ENCODE data around the gene STXBP3. TPM values are rescaled to one million over a fixed set of nuclear protein-coding genes. Genes with fewer than 3 reads are reported as not detected.
"Not testable (repeated sequence)": the region's sequence is repeated elsewhere in the genome, so short reads cannot be mapped to it uniquely, and the experiment has no call there.

STXBP3 gene
- total RNA-seq, 1 donor from 2014 or later: 46.9 TPM

DNA sequence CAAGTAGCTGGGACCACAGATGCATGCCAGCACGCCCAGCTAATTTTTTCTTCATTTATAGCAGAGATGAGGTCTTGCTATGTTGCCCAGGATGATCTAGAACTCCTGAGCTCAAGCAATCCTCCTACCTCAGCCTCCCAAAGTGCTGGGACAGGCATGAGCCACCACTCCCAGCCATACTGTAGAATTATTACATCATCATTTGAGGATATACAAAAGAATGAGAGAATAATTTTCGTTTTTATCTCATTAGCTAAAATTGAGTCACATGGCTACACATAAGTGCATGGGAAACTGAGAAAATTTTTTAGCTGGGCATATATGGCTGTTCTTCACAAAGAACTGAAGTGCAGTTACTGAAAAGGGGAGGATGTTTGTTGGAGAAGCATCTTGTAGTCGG lies 21.2 kb downstream of the STXBP3 start:
- H3K4me1 Mint-ChIP-seq (ENCODE audit: low read depth): peaks cover 3% of the 10 kb centered on the region
- peaks cover 16% of the 10 kb centered on the region for H3K36me3 Mint-ChIP-seq (ENCODE audit: insufficient read depth)
- H3K9me3 Mint-ChIP-seq (ENCODE audit: low read depth): no peaks in the 10 kb centered on the region

DNA sequence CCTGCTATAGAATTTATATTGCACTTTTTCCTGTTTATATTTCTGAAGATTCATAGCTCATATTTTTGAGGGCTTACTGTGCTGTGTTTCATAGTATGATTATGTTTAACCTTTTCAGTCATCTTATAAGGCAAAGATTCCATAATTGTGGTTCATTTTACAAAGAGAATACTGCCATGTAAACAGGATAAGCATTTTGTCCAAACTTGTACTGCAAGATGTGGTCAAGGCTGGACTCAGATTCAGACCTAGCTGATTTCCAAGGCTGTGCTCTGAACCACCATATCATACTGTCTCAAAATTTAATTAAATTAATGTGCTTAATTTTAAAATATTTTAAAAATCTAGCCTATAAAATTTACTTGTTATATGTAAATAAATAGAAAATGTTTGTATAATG lies 31.4 kb downstream of the STXBP3 start:
- no peak overlapping the region for H3K4me3 Mint-ChIP-seq (ENCODE audit: low read depth)
- TF ChIP-seq, protein P1, sequence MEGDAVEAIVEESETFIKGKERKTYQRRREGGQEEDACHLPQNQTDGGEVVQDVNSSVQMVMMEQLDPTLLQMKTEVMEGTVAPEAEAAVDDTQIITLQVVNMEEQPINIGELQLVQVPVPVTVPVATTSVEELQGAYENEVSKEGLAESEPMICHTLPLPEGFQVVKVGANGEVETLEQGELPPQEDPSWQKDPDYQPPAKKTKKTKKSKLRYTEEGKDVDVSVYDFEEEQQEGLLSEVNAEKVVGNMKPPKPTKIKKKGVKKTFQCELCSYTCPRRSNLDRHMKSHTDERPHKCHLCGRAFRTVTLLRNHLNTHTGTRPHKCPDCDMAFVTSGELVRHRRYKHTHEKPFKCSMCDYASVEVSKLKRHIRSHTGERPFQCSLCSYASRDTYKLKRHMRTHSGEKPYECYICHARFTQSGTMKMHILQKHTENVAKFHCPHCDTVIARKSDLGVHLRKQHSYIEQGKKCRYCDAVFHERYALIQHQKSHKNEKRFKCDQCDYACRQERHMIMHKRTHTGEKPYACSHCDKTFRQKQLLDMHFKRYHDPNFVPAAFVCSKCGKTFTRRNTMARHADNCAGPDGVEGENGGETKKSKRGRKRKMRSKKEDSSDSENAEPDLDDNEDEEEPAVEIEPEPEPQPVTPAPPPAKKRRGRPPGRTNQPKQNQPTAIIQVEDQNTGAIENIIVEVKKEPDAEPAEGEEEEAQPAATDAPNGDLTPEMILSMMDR (IDR thresholded peaks at IDR 0.05; ENCODE audit: unreplicated experiment): no peak
- DNase-seq (ENCODE audit: low spot score, unreplicated experiment): no peak
- H3K4me1 Mint-ChIP-seq (ENCODE audit: low read depth): no peaks in the 10 kb centered on the region
- no peaks in the 10 kb centered on the region for H3K27me3 Mint-ChIP-seq
- H3K36me3 Mint-ChIP-seq (ENCODE audit: insufficient read depth): peaks cover 21% of the 10 kb centered on the region
- H3K9me3 Mint-ChIP-seq (ENCODE audit: low read depth): no peaks in the 10 kb centered on the region
- H3K27ac Mint-ChIP-seq: no peak overlapping the region

More for the DNA sequence above, 21.2 kb downstream of the STXBP3 start:
- H3K4me3 Mint-ChIP-seq (ENCODE audit: low read depth): no peak overlapping the region
- no peaks in the 10 kb centered on the region for H3K27me3 Mint-ChIP-seq
- TF ChIP-seq, protein P1 (IDR thresholded peaks at IDR 0.05; ENCODE audit: unreplicated experiment): no peak
- no peak for DNase-seq (ENCODE audit: low spot score, unreplicated experiment)
- no peak overlapping the region for H3K27ac Mint-ChIP-seq

DNA sequence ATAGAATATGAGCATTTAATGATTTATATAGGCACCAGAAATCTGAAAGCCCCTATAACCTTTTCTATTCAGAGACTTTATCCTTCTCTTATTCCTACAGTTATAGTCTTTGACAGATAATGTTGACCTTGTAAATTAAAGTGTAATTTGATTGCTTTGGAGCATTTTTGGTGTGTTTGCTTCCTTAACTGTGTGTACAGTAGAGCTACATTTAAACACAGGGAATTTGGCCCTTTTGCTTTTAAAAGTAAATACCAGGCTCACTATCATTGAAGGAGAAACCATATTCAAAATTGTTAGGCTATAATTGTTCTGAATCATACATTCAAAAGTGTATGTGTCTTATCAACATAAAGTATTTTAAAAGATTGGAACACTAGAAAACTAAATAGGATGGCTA lies 33.0 kb downstream of the STXBP3 start:
- no peak for DNase-seq (ENCODE audit: low spot score, unreplicated experiment)
- H3K36me3 Mint-ChIP-seq (ENCODE audit: insufficient read depth): peaks cover 29% of the 10 kb centered on the region
- peaks cover 10% of the 10 kb centered on the region for H3K9me3 Mint-ChIP-seq (ENCODE audit: low read depth)
- no peak overlapping the region for H3K4me3 Mint-ChIP-seq (ENCODE audit: low read depth)
- H3K27me3 Mint-ChIP-seq: no peaks in the 10 kb centered on the region
- no peak overlapping the region for H3K27ac Mint-ChIP-seq
- H3K4me1 Mint-ChIP-seq (ENCODE audit: low read depth): no peaks in the 10 kb centered on the region
- TF ChIP-seq, protein P1 (IDR thresholded peaks at IDR 0.05; ENCODE audit: unreplicated experiment): no peak

DNA sequence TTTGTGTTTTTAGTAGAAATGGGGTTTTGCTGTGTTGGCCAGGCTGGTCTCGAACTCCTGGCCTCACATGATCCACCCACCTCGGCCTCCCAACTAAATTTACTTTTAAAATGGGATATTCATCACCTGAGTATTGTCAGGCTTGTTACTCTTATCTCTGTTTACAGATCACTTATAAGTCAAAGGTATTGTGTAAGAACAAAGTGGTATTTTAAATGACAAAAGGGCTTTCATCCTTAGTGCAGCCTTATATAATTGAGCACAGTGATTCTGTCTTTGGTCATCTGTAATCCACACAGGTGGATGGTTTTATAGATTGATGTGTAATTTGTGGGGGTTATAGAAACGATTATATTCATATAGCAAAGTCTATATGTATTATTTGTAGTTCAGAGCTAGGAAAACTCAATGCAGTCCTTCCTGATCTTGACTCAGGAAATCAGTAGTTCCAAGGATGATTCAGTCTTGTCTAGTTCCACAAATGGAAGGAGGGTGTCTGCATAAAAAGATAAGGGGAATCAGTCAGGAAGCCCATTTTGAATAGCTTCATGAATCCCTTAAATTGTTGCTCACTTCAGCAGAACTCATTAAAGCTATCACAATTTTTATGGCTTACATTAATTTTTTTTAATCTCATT lies 34.6 kb downstream of the STXBP3 start:
- H3K9me3 Mint-ChIP-seq (ENCODE audit: low read depth): peaks cover 26% of the 10 kb centered on the region
- peaks cover 41% of the 10 kb centered on the region for H3K36me3 Mint-ChIP-seq (ENCODE audit: insufficient read depth)
- TF ChIP-seq, protein P1 (IDR thresholded peaks at IDR 0.05; ENCODE audit: unreplicated experiment): no peak
- no peaks in the 10 kb centered on the region for H3K27me3 Mint-ChIP-seq
- no peak overlapping the region for H3K27ac Mint-ChIP-seq
- H3K4me3 Mint-ChIP-seq (ENCODE audit: low read depth): no peak overlapping the region
- no peaks in the 10 kb centered on the region for H3K4me1 Mint-ChIP-seq (ENCODE audit: low read depth)
- DNase-seq (ENCODE audit: low spot score, unreplicated experiment): no peak

DNA sequence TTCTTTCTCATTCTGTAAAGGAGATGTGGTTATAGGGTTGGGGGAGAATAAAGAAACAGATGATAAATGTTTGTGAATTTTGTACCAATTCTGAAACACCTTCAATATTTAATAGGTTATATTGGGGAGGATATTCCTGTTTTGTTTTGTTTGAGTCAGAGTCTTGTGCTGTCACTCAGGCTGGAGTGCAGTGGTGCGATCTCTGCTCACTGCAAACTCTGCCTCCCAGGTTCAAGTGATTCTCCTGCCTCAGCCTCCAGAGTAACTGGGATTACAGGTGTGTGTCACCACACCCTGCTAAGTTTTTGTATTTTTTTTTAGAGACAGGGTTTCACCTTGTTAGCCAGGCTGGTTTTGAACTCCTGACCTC lies 35.1 kb downstream of the STXBP3 start:
- Mint-ChIP-seq H3K9me3 (ENCODE audit: low read depth) (peaks cover 28% of the 10 kb centered on the region), H3K36me3 (ENCODE audit: insufficient read depth) (peaks cover 46% of the 10 kb centered on the region)
- not testable (repeated sequence) for DNase-seq (ENCODE audit: low spot score, unreplicated experiment); H3K4me3 Mint-ChIP-seq (ENCODE audit: low read depth); H3K4me1 Mint-ChIP-seq (ENCODE audit: low read depth); H3K27me3 Mint-ChIP-seq; H3K27ac Mint-ChIP-seq

DNA sequence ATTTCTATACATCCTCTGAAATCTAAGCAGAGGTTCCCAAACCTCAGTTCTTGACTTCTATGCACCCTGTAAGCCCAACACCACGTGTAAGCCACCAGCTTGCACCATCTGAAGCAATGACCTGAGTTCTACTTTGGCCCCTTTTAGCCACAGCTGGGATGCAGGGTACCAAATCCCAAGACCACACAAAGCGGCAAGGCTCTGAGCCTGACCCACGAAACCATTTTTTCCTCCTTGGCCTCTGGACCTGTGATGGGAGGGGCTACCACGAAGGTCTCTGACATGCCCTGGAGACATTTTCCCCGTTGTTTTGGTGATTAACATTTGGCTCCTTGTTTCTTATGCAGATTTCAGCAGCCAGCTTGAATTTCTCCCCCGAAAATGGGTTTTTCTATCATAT lies 38.8 kb downstream of the STXBP3 start:
- TF ChIP-seq, protein P1 (IDR thresholded peaks at IDR 0.05; ENCODE audit: unreplicated experiment): no peak
- no peaks in the 10 kb centered on the region for H3K4me1 Mint-ChIP-seq (ENCODE audit: low read depth)
- H3K27ac Mint-ChIP-seq: no peak overlapping the region
- H3K9me3 Mint-ChIP-seq (ENCODE audit: low read depth): peaks cover 28% of the 10 kb centered on the region
- H3K27me3 Mint-ChIP-seq: no peaks in the 10 kb centered on the region
- no peak for DNase-seq (ENCODE audit: low spot score, unreplicated experiment)
- H3K36me3 Mint-ChIP-seq (ENCODE audit: insufficient read depth): peaks cover 68% of the 10 kb centered on the region
- H3K4me3 Mint-ChIP-seq (ENCODE audit: low read depth): no peak overlapping the region

All from progenitor cell of endocrine pancreas (in vitro differentiated cells).